GM18873 (cell line): ENCODE measurements around the gene APBA1.

Experiments used
- ATAC-seq: cut with Tn5 transposase; IDR thresholded peaks from one replicate; pipeline ENCODE4 v1.9.1; 2021; ENCODE audit warnings: mild to moderate bottlenecking, moderate library complexity, moderate number of reproducible peaks; ENCODE audit not compliant: unreplicated experiment, low FRiP score

APBA1 gene

DNA sequence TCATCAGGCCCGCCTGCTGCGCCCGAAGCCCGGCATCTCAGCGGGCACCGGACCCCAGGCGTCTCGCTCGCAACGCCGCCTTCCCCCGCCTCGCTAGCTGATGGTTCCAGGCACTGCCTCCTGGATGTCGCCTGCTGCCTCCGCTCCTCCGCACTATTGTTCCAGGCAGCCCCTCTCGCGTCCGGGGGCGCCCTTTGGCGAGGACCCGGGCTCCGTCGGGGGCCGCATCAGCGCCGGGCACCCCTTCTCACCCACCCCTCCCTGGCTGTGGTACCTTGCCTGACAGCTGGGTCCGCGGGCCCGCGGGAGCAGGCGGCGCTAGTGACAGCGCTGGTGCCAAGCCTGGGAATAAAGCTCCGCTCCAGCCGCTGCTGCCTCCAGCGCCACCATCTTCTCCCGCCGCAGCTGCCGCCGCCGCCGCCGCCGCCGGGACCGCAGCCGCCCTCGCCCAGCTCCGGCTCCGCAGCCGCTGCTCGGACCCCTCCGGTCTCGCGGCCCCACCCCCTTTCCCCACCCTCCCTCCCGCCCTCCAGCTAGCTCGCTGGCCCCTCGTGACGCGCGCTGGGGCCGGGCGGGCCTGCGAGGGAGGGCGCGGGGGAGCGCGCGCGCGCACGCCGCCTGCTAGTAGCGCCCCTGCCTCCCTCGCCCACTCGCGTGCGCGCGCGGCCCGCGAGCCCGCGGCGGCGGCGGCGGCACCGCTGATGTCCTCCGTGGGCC lies at the start of gene APBA1:
TSS of gene APBA1 (minus strand) at position 493 of the 717 bp plus-strand sequence.
- ATAC-seq, result no peak

GRCh38 chr9:69719983-69720382 lies 47.8 kb upstream of the APBA1 start:
- no peak for ATAC-seq

DNA sequence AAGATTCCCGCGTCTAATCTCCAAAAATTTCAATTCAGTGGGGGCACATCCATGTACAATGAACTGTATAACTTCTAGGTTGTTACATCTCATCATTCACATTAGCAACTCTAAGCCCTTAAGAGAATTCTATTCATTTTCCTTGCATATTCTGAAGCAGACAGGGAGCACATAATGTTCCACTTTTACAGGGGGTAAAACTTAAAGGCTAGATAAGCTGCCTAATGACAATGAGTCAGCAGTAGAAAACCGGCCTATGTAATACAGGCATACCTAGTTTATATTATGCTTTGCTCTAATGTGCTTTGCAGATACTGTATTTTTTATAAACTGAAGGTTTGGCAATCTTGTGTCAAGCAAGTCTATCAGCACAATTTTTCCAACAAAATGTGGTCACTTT lies 47.2 kb upstream of the APBA1 start:
- ATAC-seq, result no peak

- no peak for ATAC-seq
Measured at GRCh38 chr9:69718218-69718617, 46.0 kb upstream of the APBA1 start.

DNA sequence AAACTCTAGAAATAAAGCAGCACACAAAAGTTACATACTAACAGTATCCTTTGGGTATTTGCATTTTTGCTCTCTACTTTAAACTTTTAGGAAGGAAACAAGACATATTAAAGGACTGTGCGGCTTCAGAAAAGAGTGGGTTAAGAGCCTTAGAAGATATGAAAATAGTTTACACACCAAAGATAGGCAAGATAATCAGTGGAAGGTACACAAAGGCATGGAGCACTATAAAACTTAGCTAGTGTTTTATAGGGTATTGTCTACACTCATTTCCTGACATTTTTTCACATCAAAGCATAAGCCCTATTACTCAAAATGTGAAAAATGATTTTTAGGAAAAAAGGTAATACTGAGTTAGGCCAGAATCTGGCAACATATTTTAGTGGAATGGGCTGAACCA lies 43.7 kb upstream of the APBA1 start:
- no peak for ATAC-seq

DNA sequence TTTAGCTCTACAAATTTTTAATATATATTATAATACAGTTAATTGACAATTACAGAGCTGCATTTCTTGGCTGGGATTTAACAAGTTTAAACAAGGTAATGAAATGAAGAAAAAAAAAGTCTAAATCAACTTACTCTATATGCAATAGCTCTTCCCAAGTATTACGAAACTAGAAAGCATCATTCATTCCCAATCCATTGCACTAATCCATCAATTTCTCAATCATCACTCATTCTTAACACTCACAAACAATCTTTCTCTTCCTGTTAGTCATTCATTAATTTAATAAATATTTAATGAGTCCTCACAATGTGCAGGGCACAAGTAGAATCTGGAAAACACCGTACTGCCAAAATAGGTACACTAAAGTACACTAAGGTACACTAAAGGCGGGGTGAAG lies 42.9 kb upstream of the APBA1 start:
- no peak for ATAC-seq

DNA sequence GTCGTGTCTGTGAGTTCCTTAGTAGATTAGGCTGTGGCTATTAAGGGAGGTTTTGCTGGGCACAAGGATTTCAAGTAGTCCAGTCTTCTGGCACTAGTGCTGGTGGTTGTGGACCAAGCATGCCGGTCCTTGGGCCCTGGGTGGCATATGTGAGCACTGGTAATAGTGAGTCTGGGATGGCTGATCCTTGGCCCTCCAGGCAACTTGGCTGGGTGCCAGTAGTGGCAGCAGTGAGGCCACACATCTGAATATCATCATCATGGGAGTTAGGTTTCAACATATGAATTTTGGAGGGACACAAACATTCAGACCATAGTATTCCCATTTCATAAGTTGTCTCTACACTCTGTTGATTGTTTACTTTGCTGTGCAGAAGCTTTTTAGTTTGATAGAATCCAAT lies 25.3 kb upstream of the APBA1 start:
- no peak for ATAC-seq

DNA sequence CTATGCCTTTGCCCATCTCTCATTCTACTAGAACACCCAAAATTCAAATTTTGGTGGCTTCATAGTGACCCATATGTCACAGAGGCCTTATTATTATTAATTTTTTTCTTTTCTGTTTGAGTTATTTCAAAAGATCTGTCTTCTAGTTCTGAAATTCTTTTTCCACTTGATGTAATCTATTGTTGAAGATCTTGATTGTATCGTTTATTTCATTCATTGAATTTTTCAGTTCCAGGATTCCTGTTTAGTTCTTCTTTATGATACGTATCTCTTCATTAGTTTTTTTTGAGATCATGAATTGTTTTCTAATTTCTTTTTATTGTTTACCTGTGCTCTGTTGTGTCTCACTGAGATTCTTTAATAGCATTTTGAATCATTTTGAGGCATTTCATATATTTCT lies 24.6 kb upstream of the APBA1 start:
- ATAC-seq, result no peak

DNA sequence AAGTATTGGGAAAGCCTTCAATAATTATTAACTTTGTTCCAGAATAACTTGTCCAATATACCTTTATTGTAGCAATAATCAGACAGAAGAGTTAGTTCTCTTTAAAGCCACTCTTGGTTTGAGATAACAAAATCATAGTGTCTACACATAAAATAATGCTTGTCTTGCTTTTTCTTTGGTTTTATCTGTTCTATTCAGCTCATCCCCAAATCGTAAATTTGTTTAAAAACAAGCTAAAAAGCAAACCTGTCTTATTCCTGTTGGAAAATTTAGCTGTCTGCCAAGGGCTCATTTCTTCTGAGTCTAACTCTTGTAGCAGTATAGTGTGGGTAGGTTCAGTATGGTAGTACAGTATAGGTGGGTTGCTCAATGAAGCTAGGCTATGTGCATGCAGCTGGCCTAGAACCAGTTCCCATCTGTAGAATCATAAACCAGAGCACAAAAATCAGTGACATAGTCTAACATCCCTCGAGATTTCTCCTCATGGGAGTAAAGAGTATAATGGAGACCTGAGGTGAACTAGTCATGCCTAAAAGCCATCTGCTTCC lies 17.9 kb upstream of the APBA1 start:
- ATAC-seq, result no peak

DNA sequence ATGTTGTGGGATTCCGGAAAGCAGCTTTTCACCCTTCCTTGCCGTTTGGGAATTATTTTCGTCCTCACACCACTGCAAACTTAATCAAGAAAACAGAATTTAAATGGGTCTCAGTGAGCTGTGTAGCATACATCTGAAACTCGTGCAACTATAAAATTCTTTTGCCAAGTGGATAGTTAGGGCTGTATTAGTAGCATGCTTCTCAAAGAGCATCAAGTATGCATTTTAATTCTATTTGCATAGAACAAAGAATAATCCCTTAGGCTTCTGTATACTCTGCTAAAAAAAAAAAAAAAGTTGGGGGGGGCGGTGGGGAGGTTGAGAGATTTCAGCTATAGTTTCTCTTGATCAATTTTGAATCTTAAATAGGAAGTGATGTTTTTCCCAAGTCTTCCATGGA lies 11.8 kb upstream of the APBA1 start:
- ATAC-seq, result no peak

- ATAC-seq, result no peak
Measured at GRCh38 chr9:69678843-69679538, 6.8 kb upstream of the APBA1 start.

- no peak for ATAC-seq
Measured at GRCh38 chr9:69677931-69678330, 5.8 kb upstream of the APBA1 start.

DNA sequence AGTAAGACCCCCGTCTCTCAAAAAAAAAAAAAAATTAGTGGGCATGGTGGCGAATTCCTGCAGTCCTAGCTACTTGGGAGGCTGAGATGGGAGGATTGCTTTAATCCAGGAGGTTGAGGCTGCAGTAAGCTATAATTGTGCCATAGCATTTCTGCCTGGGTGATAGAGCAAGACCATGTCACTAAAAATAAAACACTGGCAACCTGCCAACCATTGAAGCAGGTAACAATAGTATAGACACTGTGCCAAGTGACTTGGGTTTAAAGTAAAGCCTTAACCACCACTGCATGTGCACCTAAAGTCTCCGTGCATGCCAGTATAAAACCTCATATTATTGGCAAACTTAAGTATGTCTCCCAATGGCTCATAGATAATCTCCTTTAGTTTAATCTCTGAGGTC lies 3.4 kb upstream of the APBA1 start:
- no peak for ATAC-seq

GRCh38 chr9:69674716-69675438 lies 2.7 kb upstream of the APBA1 start:
- ATAC-seq, result no peak

GRCh38 chr9:69674112-69674685 lies 2.0 kb upstream of the APBA1 start:
- ATAC-seq, result no peak

DNA sequence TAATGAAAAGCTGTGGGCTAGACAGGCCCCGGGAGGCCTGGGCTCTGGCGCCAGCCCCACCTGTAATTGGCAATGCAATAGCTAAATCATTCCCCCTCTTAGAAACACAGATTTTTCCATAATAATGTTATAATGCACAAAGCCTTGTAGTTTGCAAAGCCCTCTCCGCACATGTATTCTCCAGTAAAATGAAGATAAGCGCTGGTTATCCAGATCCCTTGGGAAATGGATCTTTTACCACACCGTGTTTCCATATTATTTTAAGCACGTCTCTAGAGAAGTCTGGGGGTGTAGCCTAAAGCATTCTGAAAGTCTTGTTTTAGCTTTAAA lies 1.1 kb upstream of the APBA1 start:
- ATAC-seq, result no peak

DNA sequence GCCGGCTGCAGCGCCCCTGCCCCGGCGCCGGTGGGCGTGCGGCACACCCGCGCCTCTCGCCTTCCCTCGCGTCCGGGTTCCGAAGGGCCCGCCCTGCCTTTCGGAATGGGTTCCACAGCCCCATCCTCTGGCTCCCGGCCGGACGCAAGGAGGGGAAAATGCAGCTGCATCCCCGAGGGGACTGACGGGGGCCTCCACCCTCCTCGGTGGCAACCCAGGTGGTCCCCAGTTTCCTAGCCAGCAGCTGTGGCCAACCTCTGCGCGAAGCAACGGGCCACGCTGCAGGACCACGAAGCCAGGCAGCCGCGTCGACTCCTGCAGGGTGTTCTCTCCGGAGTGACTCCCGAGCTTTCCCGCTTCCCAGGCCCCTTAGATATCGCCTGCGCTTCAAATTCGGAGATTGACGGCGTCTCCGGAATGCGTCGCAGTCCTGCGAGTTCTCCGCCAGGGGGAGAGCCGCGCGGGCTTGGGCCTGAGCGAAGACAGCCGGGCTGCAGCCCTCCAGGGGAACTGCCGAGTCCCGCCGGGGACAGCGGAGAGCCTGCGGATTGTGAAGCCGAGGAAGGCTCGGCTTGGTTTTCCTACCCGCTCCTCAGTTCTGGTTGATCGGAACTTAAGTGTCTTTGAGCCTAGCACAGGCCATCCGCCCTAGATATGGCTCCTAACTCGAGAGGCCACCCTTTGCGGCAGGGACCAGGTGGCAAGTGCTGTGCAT lies 582 bp upstream of the APBA1 start:
- ATAC-seq, result peak; percentile 75

DNA sequence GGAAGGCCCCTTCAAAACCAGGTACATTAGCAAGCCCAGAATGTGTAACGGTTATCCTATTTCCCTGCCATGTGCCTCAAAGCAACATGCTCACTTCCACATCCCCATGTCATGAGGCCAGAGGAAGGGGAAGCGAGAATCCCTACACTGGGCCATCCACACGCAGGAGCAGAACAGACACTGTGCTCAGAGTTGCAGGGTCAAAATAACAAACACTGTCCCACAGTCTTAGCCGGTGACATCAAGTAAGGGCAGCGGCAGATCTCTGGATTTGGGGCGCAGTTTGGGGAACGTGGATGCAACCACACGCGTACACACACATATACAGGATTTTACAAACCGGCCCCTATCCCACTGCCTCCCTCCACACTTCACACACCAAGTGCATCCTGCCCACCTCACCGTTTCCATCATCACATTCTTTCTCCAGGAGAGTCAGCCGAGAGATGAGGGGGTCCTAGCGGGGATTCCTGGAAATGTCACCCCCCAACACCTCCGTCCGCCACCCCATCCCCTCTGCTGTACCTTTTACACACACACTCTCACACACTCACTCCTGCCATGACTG lies 776 bp downstream of the APBA1 start:
- ATAC-seq, result no peak

GRCh38 chr9:69667306-69667705 lies 4.9 kb downstream of the APBA1 start:
- no peak for ATAC-seq

GRCh38 chr9:69660304-69660703 lies 11.9 kb downstream of the APBA1 start:
- no peak for ATAC-seq
